ENCODE results near the gene R3HDM4.
"Not testable (repeated sequence)": the region's sequence is repeated elsewhere in the genome, so short reads cannot be mapped to it uniquely, and the experiment has no call there.

The R3HDM4 gene

GRCh38 chr19:913080-913748 lies at the start of gene R3HDM4:
R3HDM4 (minus strand) TSS chr19:913219; CDS start chr19:913157, 62 bp downstream.
- peak; percentile 69 for ATAC-seq
- DNase-seq = peak; percentile 93

DNA sequence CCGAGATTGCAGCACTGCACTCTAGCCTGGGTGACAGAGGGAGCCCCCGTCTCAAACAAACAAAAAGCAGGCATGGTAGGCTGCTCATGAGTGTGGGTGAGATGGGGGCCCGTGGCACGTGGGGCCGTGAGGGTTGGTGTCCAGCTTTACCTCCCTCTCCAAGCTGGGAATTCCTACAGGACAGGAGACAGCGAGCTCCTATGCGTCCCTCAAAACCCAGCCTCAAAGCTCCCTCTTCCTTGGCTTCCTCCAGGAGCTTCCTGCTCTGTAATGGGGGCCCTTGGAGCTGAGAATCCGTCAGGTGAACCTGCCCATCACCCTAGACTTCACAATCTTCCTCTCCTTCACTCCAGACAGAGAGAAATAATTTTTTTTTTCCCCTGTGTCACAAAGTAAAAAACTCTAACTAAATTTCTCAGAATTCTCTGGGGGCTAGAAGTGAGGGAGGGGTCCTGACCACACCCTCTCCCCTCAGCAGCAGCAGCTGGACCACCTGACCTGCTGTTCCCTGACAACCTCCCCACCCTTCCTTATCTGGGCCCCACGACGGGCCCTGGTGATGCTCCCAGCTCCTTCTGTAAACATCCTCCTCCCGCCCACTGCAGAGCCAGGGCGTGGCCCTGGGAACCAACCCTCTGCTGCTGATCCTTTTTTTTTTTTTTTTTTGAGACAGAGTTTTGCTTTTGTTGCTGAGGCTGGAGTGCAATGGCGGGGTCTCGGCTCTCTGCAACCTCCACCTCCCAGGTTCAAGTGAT lies 49.0 kb upstream of the R3HDM4 start:
- no peak for ATAC-seq
- DNase-seq = no peak

DNA sequence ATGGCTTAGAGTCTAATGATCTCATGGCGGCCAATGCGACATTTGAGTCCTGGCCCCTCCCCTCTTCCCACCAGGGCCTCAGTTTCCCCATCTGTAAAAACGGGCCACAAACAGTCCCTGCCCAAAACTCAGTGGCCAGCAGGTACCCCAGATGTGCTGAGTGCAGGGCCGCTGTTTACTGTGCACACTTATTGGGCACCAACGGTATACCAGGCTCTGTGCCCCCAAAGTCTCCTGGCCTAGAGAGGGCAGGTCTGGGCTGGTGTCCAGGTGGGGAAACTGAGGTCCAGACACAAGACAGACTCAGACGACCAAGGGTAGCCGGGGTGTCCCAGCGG lies 47.6 kb upstream of the R3HDM4 start:
- DNase-seq (no peak), ATAC-seq (no peak)

- DNase-seq (no peak), ATAC-seq (no peak)
These were observed 47.0 kb upstream of the R3HDM4 start for GRCh38 chr19:960020-960419.

- DNase-seq (peak; percentile 31), ATAC-seq (peak; percentile 74)
These were observed 46.2 kb upstream of the R3HDM4 start for GRCh38 chr19:958967-959855.

- ATAC-seq, DNase-seq: not testable (repeated sequence)
These were observed 44.6 kb upstream of the R3HDM4 start for GRCh38 chr19:957578-957977.

DNA sequence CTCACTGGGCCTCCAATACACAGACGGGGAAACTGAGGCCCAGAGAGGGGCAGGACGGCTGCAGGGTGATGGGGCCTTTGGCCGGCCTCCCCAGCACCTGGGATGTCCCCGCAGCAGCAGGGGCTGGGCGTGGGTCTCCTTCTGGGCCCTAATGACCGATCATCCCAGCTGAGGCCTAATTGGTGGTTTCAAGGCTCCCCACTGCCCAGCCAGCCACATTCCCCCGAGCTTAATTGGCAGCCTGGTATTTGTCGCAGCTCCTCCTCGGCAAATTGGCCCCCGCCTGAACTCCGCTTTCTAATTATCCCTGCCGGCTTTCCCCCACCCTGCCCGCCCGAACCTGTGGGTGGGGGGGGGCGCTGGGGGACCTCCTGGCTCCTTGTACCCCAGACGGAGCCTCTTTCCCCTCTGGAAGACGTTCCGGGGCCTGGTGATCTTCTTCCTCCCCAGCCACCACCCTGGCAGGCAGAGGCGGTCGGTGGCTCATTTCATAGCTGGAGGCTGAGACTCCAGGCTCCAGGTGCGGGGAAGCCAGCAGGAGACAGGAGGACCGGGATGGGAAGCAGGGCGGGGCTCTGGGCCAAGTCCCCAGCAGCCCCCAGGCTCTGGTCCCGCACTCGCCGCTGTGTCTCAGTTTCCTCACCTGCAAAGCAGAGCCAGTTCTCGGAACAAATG lies 43.9 kb upstream of the R3HDM4 start:
- DNase-seq = no peak

GRCh38 chr19:955803-956765 lies 43.1 kb upstream of the R3HDM4 start:
- DNase-seq (no peak), ATAC-seq (no peak)

More for the DNA sequence above, 43.9 kb upstream of the R3HDM4 start:
- ATAC-seq = no peak

DNA sequence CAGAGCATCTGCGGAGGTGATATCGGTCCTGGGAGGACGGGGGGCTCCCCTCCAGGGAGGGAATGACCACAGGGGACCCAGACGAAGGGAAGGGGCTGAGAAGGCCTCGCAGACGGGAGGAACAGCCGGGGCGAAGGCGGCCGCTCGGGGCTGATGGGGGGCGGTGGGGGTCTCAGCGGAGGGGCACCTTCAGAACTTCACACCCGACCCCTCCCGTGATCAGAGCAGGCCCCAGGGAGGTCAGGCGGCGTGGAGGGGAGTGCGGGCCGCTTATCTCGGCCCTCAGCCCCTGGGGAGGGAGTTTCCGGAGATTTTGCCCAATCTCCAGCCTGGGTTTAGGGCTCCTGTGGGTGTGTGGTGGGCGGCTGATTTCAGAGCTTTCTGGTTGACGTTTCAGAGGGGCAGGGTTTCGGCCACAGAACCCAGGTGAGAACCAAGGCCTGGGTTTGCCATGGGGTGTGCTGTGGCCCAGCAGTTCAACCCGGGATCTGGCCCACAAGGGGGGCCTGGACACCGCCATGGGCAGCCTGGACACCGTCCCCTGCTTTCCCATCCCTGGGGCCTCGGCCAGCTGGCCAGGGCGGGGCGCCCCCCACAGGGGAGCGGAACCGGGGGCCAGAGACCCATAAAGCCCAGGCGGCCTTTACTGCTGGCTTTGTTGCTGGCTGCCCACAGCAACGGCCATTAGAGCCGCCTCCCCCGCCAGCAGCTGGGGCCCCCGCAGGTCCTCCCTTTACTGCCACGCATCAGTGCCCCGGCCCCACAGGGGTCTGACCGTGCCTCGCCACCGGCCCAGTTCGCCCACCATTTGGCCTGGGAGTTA lies 41.9 kb upstream of the R3HDM4 start:
- DNase-seq = no peak
- ATAC-seq = no peak

- ATAC-seq (no peak), DNase-seq (no peak)
These were observed 41.3 kb upstream of the R3HDM4 start for GRCh38 chr19:954272-954671.

- ATAC-seq = no peak
- DNase-seq = no peak
These were observed 40.6 kb upstream of the R3HDM4 start for GRCh38 chr19:953445-954271.

DNA sequence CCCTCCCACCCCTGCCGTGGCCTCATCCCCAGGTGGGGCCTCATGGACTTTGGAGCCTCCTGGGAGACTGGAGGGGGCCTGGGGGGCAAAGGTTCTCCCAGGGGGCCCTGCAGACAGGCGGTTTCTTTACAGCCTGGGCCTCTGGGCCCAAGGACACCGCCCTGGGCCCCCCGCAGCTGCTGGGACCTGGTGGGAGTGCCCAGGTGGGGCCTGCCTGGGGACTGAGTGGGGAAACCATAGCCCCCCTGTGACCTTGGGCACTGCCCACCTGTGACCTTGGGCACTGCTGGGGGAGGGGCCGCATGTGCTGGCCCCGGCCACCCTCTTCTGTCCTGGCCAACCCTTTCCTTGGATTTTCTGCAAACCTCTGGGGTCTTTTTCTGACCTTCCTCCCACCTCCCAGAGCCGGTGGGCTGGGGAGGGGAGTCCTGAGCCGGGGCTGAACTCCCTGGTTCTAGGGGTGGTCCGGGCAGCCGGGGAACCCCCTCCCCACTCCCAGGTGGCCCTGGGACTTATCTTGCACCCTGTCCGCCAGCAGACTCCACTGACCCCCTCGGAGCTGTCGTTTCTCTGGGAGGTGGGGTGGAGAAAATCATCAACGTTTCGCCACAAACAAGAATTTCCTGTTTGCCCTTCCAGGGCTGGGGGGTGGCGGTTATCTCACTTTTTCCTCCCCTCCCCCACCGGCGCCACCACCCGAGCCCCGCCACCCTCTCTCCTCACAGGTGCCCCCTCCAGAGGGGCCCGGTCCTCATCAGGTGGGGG lies 39.8 kb upstream of the R3HDM4 start:
- ATAC-seq (no peak), DNase-seq (no peak)

DNA sequence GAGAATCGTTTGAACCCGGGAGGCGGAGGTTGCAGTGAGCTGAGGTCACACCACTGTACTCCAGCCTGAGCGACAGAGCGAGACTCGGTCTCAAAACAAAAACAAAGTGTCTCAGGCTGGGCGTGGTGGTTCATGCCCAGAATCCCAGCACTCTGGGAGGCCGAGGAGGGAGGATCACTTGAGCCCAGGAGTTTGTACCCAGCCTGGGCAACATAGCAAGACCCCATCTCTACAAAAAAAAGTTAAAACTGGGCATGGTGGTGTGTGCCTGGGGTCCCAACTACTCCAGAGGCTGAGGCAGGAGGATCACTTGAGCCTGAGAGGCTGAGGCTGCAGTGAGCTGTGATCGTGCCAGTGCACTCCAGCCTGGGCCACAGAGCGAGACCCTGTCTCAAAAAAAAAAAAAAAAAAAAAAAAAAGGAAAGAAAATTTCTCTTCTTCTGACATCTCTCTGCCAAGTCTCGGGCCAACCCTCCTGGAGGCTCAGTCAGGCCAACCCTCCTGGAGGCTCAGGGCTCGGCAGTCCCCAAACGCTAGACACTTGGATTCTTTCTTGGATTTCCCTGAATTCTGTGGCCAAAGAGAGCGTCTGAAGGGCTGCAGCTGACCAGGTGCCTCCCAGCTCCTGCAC lies 39.1 kb upstream of the R3HDM4 start:
- ATAC-seq (no peak), DNase-seq (no peak)

DNA sequence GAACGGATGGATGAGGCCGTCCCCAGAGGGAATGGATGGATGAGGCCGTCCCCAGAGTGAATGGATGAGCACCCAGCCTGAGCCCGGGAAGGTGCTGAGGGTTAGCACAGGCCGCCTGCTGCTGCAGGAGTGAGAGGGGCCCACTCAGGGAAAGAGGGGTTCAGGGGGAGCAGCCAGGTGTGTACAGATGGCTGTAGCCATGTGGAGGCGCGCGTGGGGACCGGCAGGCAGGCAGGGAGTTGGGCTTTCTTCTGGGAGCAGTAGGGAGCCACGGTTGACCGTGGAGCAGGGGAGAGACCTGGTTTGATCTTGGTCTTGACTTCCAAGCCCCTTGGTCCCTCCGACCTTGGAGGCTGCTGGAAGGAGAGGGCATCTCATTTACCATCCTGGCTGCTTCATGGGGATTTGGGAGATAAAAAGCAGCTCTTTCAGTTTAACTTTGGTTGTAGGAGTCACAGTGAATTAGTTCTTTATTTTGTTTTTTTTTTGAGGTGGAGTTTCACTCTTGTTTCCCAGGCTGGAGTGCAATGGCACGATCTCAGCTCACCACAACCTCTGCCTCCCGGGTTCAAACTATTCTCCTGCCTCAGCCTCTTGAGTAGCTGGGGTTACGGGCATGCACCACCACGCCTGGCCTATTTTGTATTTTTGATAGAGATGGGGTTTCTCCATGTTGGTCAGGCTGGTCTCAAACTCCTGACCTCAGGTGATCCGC lies 37.5 kb upstream of the R3HDM4 start:
- no peak for DNase-seq
- no peak for ATAC-seq

DNA sequence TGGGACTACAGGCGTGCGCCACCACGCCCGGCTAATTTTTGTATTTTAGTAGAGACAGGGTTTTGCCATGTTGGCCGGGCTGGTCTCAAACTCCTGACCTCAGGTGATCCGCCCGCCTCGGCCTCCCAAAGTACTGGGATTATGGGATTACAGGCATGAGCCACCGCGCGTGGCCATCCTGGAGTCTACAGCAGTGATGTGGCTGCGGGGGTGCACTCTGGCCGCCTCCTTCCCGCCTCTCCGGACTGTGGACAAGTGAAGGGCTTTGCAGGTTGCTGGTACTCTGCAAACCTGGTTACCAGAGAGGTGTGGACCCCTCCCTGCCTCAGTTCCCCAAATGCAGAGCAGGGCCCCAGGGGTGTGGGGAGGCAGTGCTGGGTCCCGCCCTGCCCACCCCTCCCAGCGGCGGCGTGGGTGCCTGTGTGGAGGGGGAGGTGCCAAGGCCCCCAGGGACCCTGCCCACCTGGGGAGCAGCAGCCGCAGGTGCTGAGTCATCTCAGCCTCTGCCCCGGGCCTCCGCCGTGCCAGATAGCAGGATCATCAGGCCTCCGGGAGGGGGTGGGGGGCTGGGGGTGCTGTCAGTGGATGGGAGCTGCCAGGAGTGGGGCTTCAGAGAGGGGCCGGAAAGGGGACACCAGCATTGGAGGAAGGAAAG lies 36.0 kb upstream of the R3HDM4 start:
- ATAC-seq (no peak), DNase-seq (no peak)

GRCh38 chr19:947707-948539 lies 34.9 kb upstream of the R3HDM4 start:
- DNase-seq (peak; percentile 32), ATAC-seq (peak; percentile 30)
